ENCODE results near the gene DVL2.

DNA sequence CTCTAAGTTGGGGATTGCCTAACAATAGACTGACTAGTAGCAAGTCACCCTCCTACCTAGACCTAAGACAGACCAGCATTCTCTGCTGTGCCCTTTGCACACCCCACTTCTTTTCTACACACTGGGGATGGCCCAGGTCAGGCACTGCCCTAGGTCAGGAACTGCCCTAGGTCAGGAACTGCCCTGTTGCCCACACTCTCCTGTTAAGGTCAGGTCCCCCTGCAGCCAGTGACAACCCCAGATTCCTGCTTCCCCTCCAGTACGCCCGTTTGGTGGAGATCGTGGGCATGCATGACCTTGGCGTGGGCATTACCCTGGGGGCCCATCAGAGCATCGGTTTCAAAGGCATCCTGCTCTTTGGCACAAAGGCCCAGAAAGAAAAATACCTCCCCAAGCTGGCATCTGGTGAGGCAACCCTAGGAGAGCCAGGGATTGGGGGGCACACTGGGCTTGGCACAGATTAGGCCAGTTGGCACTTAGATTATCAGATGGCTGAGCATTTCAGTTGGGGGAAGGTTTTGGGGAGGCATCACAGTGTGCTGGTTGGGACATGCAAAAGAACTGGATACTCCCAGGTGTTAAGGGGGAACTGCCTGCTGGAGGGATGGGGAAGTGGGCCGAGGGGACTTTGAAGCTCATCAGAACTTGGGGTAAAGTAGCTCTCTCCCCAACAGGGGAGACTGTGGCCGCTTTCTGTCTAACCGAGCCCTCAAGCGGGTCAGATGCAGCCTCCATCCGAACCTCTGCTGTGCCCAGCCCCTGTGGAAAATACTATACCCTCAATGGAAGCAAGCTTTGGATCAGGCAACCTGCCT lies 12.8 kb downstream of the DVL2 start:
- TF ChIP-seq CTCF (conservative IDR thresholded peaks at IDR 0.05 in 1 of 2, IDR thresholded peaks at IDR 0.05 in 1 of 2; ENCODE audit: low read depth in 1 of 2, low read length in 2 of 2) (no peak), EZH2 (IDR thresholded peaks at IDR 0.05; ENCODE audit: low read length, missing control alignments) (no peak)
